Measurements from ENCODE around the gene CPED1. TPM values are rescaled to one million over a fixed set of nuclear protein-coding genes. Genes with fewer than 3 reads are reported as not detected.

Gene CPED1
- polyA plus RNA-seq, 2 donors: 0.29 to 1.3 TPM

GRCh38 chr7:121294448-121294992, 306.0 kb downstream of the CPED1 start:
- Histone ChIP-seq H3K4me1 (ENCODE audit: control insufficient read depth in 2 of 2, insufficient read depth in 2 of 2, low read length in 1 of 2) (no peaks in the 10 kb centered on the region), H3K27ac (ENCODE audit: low read depth in 2 of 2, low read length in 1 of 2) (no peak overlapping the region), H3K36me3 (ENCODE audit: control insufficient read depth in 2 of 2, insufficient read depth in 2 of 2, low read length in 1 of 2) (no peaks in the 10 kb centered on the region), H3K9me3 (ENCODE audit: control insufficient read depth in 2 of 2, insufficient read depth in 1 of 2, low read depth in 1 of 2, low read length in 1 of 2) (peaks cover 0 to 2% of the 10 kb centered on the region in 2 donors), H3K27me3 (ENCODE audit: control insufficient read depth in 1 of 2, insufficient read depth in 2 of 2, low read length in 2 of 2) (no peaks in the 10 kb centered on the region), H3K4me3 (ENCODE audit: low read depth in 1 of 2, low read length in 2 of 2) (no peak overlapping the region)
- 80 to 90% methylated on average over 2 of the region's 2 CpGs for WGBS, 2 donors

GRCh38 chr7:121297843-121298242, 309.3 kb downstream of the CPED1 start:
- no peak overlapping the region for H3K27ac ChIP-seq (ENCODE audit: low read depth in 2 of 2, low read length in 1 of 2)
- H3K36me3 ChIP-seq (ENCODE audit: control insufficient read depth in 2 of 2, insufficient read depth in 2 of 2, low read length in 1 of 2): no peaks in the 10 kb centered on the region
- H3K4me1 ChIP-seq (ENCODE audit: control insufficient read depth in 2 of 2, insufficient read depth in 2 of 2, low read length in 1 of 2): no peaks in the 10 kb centered on the region
- no peaks in the 10 kb centered on the region for H3K27me3 ChIP-seq (ENCODE audit: control insufficient read depth in 1 of 2, insufficient read depth in 2 of 2, low read length in 2 of 2)
- no peaks in the 10 kb centered on the region for H3K9me3 ChIP-seq (ENCODE audit: control insufficient read depth in 2 of 2, insufficient read depth in 1 of 2, low read depth in 1 of 2, low read length in 1 of 2)
- WGBS, 2 donors: 47 to 49% methylated on average over 2 of the region's 2 CpGs
- no peak overlapping the region for H3K4me3 ChIP-seq (ENCODE audit: low read depth in 1 of 2, low read length in 2 of 2)

- Histone ChIP-seq H3K4me3 (ENCODE audit: low read depth in 1 of 2, low read length in 2 of 2) (no peak overlapping the region), H3K4me1 (ENCODE audit: control insufficient read depth in 2 of 2, insufficient read depth in 2 of 2, low read length in 1 of 2) (no peaks in the 10 kb centered on the region), H3K36me3 (ENCODE audit: control insufficient read depth in 2 of 2, insufficient read depth in 2 of 2, low read length in 1 of 2) (no peaks in the 10 kb centered on the region), H3K27ac (ENCODE audit: low read depth in 2 of 2, low read length in 1 of 2) (no peak overlapping the region), H3K27me3 (ENCODE audit: control insufficient read depth in 1 of 2, insufficient read depth in 2 of 2, low read length in 2 of 2) (no peaks in the 10 kb centered on the region), H3K9me3 (ENCODE audit: control insufficient read depth in 2 of 2, insufficient read depth in 1 of 2, low read depth in 1 of 2, low read length in 1 of 2) (no peaks in the 10 kb centered on the region)
- WGBS, 2 donors: 69 to 74% methylated on average over 2 of the region's 2 CpGs
Observed at GRCh38 chr7:121298831-121299239, 310.3 kb downstream of the CPED1 start.

- Histone ChIP-seq H3K36me3 (ENCODE audit: control insufficient read depth in 2 of 2, insufficient read depth in 2 of 2, low read length in 1 of 2) (no peaks in the 10 kb centered on the region), H3K9me3 (ENCODE audit: control insufficient read depth in 2 of 2, insufficient read depth in 1 of 2, low read depth in 1 of 2, low read length in 1 of 2) (no peaks in the 10 kb centered on the region), H3K4me1 (ENCODE audit: control insufficient read depth in 2 of 2, insufficient read depth in 2 of 2, low read length in 1 of 2) (no peaks in the 10 kb centered on the region), H3K27ac (ENCODE audit: low read depth in 2 of 2, low read length in 1 of 2) (no peak overlapping the region), H3K4me3 (ENCODE audit: low read depth in 1 of 2, low read length in 2 of 2) (no peak overlapping the region), H3K27me3 (ENCODE audit: control insufficient read depth in 1 of 2, insufficient read depth in 2 of 2, low read length in 2 of 2) (no peaks in the 10 kb centered on the region)
- WGBS, 2 donors: 67 to 80% methylated on average over 2 of the region's 2 CpGs
Observed at GRCh38 chr7:121300685-121301420, 312.3 kb downstream of the CPED1 start.

GRCh38 chr7:121301446-121302213, 313.1 kb downstream of the CPED1 start:
- no peaks in the 10 kb centered on the region for H3K36me3 ChIP-seq (ENCODE audit: control insufficient read depth in 2 of 2, insufficient read depth in 2 of 2, low read length in 1 of 2)
- H3K27me3 ChIP-seq (ENCODE audit: control insufficient read depth in 1 of 2, insufficient read depth in 2 of 2, low read length in 2 of 2): no peaks in the 10 kb centered on the region
- WGBS, 2 donors: 57 to 58% methylated on average over 9 of the region's 9 CpGs
- no peaks in the 10 kb centered on the region for H3K4me1 ChIP-seq (ENCODE audit: control insufficient read depth in 2 of 2, insufficient read depth in 2 of 2, low read length in 1 of 2)
- H3K4me3 ChIP-seq (ENCODE audit: low read depth in 1 of 2, low read length in 2 of 2): no peak overlapping the region
- H3K9me3 ChIP-seq (ENCODE audit: control insufficient read depth in 2 of 2, insufficient read depth in 1 of 2, low read depth in 1 of 2, low read length in 1 of 2): no peaks in the 10 kb centered on the region
- no peak overlapping the region for H3K27ac ChIP-seq (ENCODE audit: low read depth in 2 of 2, low read length in 1 of 2)

- H3K9me3 ChIP-seq (ENCODE audit: control insufficient read depth in 2 of 2, insufficient read depth in 1 of 2, low read depth in 1 of 2, low read length in 1 of 2): no peaks in the 10 kb centered on the region
- no peaks in the 10 kb centered on the region for H3K36me3 ChIP-seq (ENCODE audit: control insufficient read depth in 2 of 2, insufficient read depth in 2 of 2, low read length in 1 of 2)
- WGBS, 2 donors: 78 to 79% methylated on average over 8 of the region's 8 CpGs
- H3K4me3 ChIP-seq (ENCODE audit: low read depth in 1 of 2, low read length in 2 of 2): no peak overlapping the region
- no peaks in the 10 kb centered on the region for H3K27me3 ChIP-seq (ENCODE audit: control insufficient read depth in 1 of 2, insufficient read depth in 2 of 2, low read length in 2 of 2)
- peak overlapping the region in 1 of 2 donors; percentile 55 for H3K27ac ChIP-seq (ENCODE audit: low read depth in 2 of 2, low read length in 1 of 2)
- no peaks in the 10 kb centered on the region for H3K4me1 ChIP-seq (ENCODE audit: control insufficient read depth in 2 of 2, insufficient read depth in 2 of 2, low read length in 1 of 2)
Observed at GRCh38 chr7:121302214-121302745, 313.8 kb downstream of the CPED1 start.

GRCh38 chr7:121303422-121304101, 315.1 kb downstream of the CPED1 start:
- Histone ChIP-seq H3K27me3 (ENCODE audit: control insufficient read depth in 1 of 2, insufficient read depth in 2 of 2, low read length in 2 of 2) (no peaks in the 10 kb centered on the region), H3K4me1 (ENCODE audit: control insufficient read depth in 2 of 2, insufficient read depth in 2 of 2, low read length in 1 of 2) (no peaks in the 10 kb centered on the region), H3K9me3 (ENCODE audit: control insufficient read depth in 2 of 2, insufficient read depth in 1 of 2, low read depth in 1 of 2, low read length in 1 of 2) (no peaks in the 10 kb centered on the region), H3K27ac (ENCODE audit: low read depth in 2 of 2, low read length in 1 of 2) (no peak overlapping the region), H3K4me3 (ENCODE audit: low read depth in 1 of 2, low read length in 2 of 2) (no peak overlapping the region), H3K36me3 (ENCODE audit: control insufficient read depth in 2 of 2, insufficient read depth in 2 of 2, low read length in 1 of 2) (no peaks in the 10 kb centered on the region)
- 92 to 95% methylated on average over 6 of the region's 6 CpGs for WGBS, 2 donors

GRCh38 chr7:121304102-121304658, 315.7 kb downstream of the CPED1 start:
- Histone ChIP-seq H3K9me3 (ENCODE audit: control insufficient read depth in 2 of 2, insufficient read depth in 1 of 2, low read depth in 1 of 2, low read length in 1 of 2) (no peaks in the 10 kb centered on the region), H3K4me1 (ENCODE audit: control insufficient read depth in 2 of 2, insufficient read depth in 2 of 2, low read length in 1 of 2) (no peaks in the 10 kb centered on the region), H3K27ac (ENCODE audit: low read depth in 2 of 2, low read length in 1 of 2) (no peak overlapping the region), H3K4me3 (ENCODE audit: low read depth in 1 of 2, low read length in 2 of 2) (no peak overlapping the region), H3K36me3 (ENCODE audit: control insufficient read depth in 2 of 2, insufficient read depth in 2 of 2, low read length in 1 of 2) (no peaks in the 10 kb centered on the region), H3K27me3 (ENCODE audit: control insufficient read depth in 1 of 2, insufficient read depth in 2 of 2, low read length in 2 of 2) (no peaks in the 10 kb centered on the region)
- WGBS, 2 donors: 84 to 89% methylated on average over 1 of the region's 1 CpG

GRCh38 chr7:121305109-121305508, 316.6 kb downstream of the CPED1 start:
- no peaks in the 10 kb centered on the region for H3K9me3 ChIP-seq (ENCODE audit: control insufficient read depth in 2 of 2, insufficient read depth in 1 of 2, low read depth in 1 of 2, low read length in 1 of 2)
- no peaks in the 10 kb centered on the region for H3K4me1 ChIP-seq (ENCODE audit: control insufficient read depth in 2 of 2, insufficient read depth in 2 of 2, low read length in 1 of 2)
- 80 to 87% methylated on average over 3 of the region's 3 CpGs for WGBS, 2 donors
- no peaks in the 10 kb centered on the region for H3K27me3 ChIP-seq (ENCODE audit: control insufficient read depth in 1 of 2, insufficient read depth in 2 of 2, low read length in 2 of 2)
- H3K27ac ChIP-seq (ENCODE audit: low read depth in 2 of 2, low read length in 1 of 2): no peak overlapping the region
- H3K36me3 ChIP-seq (ENCODE audit: control insufficient read depth in 2 of 2, insufficient read depth in 2 of 2, low read length in 1 of 2): no peaks in the 10 kb centered on the region
- no peak overlapping the region for H3K4me3 ChIP-seq (ENCODE audit: low read depth in 1 of 2, low read length in 2 of 2)

Measured in esophagus (tissue), 2 donors.